Eye (tissue), 1 donor: ENCODE data around the gene CHRNA4.
"Not testable (repeated sequence)": the region's sequence is repeated elsewhere in the genome, so short reads cannot be mapped to it uniquely, and the experiment has no call there.

Experiments
- DNase-seq: peaks from one replicate; pipeline ENCODE4 v3.0.0-alpha.2; 2015

CHRNA4 gene

GRCh38 chr20:63347950-63348827 is 13.0 kb downstream of the CHRNA4 start:
- no peak for DNase-seq

GRCh38 chr20:63347081-63347741 is 13.9 kb downstream of the CHRNA4 start:
- DNase-seq: no peak

DNA sequence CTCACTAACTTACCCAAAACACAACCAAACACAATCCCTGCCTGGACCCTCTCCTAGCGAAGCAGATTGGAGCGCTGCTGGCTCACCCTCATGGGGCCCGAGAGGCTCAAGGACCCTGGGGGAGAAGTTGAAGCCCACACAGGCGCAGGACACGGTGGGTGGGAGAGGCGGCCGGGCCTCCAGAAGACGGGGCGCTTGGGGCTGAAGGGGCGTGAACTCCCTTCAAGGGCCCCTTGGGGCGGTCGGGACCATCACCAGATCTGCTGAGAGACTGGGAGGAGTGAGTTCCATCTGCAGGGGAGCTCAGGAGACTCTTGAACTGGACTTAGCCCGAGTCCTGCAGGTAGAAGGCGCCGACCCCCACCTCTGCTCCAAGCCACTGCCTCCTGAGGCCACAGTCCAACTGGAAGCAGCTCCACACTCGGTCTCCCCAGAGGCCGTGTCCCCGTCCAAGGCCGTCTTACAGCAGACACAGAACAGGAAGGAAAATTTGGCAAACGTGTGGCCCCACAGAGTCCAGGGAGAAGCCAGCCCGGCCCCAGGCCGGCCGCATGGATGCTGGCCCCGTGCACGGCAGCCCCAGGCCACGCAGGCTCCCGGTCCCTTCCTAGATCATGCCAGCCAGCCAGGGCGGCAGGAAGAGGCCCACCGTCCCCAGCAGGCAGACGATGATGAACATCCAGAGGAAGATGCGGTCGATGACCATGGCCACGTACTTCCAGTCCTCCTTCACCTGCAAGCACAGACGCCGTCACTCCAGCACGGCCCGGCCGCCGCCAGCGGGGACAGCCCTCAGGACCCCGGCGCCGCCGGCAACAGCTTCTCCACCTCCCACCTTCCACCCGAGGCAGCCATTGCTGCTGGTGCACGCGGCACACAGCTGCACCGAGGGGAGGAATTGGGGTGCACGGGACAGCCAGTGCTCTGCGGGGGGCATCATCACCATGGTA is 14.7 kb downstream of the CHRNA4 start:
- no peak for DNase-seq

DNA sequence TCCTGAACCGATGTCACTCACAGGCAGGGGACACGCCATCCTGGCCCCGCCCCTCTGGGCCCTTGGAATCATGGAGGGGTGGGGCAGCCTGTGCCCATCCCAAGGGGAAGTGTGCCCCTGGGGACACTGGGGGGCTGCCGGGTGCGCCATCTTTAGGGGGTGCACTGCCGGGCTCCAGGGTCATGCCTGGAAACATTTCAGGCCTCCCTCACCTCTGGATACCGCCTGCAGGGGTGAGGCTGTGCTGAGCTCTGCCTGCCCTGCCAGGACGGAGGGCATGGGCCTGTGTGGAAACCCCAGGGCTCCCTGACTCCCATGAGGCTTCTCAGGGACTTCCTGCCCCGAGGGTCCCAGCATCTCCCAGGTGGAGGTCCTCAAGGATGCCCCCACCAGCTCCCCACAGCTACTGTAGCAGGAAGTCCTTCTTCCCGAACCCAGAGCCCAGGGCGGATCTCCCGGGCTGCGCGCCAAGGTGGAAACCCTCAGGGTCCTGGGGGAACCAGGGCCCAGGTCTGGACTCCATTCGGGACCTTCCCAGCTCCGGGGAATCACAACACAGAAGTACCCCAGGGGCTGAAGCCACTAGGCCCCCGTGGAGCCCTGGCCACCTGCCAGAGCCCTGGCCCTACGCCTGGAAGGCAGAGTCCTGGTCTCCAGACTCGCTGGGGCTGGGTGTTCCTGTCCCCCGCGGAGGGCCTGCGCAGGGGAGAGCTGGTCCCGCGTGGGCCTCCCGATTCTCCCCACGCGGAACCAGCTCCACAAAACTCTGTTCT is 15.6 kb downstream of the CHRNA4 start:
- DNase-seq: no peak

- DNase-seq: peak; percentile 69
These were observed 16.4 kb downstream of the CHRNA4 start for GRCh38 chr20:63344616-63345327.

DNA sequence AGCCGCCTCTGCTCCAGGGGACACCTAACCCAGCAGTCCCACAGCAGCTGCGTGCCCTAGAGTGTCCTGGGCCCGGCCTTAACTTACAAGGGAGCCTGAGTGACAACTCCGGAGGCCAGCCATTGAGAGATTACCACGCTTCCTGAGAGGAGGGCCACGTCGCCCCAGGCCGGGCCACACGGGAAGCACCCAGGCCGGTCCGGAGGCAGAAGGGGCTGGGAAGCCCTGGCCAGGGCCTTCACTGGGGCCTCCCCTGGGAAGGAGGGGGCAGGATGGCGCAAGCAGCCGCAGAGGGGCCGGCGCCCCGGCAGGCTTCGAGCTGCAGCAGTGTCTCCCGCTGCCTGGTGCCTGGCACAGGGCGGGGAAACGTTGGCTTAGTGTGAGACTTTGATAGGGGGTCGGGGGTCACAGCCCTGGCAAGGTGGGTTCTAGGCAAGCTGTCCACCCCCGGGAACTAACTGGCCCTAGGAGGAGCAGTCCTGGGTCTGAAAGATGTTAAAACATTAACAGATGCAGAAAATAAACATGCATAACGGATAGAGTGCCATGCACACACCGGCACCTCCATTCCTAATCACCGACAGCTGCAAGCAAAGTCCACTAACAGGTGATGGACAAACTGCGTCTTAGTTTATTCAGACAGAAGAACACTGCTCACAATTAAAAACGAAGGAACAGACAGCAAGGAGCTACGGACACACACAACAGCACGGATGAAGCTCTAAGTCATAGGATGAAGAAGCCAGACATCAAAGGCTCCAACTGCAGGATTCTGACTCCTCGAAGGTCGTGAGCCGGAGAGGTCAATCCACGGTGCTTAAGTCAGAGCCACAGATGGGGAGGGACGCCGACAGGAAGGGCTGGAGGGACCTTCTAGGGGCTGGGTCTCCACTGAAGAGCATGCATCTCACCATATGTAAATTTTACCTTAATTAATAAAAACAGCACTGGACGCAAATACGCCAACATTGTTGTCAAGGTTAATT is 17.4 kb downstream of the CHRNA4 start:
- no peak for DNase-seq

DNA sequence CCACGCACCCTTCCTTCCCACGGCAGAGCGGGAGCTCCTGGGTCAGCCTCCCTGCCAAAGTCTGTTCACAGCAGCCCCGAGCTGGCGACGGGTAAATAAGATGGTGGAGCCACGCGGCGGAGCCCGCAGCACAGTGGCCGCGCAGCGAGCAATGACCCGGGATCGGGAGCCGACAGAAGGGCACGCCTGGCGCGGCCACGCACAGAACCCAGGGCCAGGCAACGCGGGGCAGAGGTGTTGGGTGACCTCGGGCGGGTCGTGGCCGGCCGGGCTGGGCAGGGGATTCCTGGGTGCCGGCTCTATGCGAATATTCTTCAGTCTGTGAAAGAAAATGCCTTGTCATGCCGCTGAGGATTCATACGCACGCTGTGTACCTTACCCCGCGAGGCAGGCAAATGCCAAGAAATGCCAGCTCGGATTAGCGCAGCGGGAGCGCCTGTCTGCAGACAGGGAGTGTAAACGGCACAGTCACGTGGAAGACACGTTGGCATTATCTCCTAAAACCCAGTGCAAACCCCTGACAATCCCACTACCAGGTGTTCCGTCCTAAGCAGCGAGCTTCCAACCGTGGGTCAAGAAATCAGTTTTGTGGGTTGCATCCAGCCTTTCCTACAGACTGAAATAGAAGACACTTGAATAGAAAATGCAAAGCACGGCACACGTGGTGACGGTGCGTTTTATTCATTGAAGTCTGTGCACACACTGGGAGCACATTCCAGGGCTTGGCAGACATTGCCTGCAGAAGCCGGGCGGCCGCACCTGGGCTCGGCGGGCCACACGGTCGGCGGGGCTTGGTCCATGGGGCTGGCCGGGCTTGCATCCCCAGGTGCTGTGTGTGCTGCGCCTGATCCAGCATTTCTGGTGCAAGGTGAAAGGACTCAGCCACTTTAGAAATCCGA is 18.3 kb downstream of the CHRNA4 start:
- DNase-seq: no peak

- DNase-seq: not testable (repeated sequence)
These were observed 20.9 kb downstream of the CHRNA4 start for GRCh38 chr20:63340158-63340688.

DNA sequence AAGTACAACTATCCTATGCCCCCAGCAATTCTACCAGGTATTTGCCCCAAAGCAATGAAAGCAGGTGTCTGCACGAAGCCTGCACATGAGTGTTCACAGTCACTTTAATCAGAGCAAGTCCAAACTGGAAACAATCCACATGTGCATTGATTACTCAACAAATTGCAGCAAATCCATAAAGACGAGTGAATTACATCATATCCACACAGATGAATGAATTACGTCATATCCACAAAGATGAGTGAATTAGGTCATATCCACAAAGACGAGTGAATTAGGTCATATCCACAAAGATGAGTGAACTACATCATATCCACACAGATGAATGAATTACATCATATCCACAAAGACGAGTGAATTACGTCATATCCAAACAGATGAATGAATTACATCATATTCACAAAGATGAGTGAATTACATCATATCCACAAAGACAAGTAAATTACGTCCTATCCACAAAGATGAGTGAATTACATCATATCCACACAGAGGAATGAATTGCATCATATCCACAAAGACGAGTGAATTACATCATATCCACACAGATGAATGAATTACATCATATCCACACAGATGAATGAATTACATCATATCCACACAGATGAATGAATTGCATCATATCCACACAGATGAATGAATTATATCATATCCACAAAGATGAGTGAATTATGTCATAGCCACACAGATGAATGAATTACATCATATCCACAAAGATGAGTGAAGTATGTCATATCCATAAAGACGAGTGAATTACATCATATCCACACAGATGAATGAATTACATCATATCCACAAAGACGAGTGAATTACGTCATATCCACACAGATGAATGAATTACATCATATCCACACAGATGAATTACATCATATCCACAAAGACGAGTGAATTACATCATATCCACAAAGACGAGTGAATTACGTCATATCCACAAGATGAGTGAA is 21.7 kb downstream of the CHRNA4 start:
- not testable (repeated sequence) for DNase-seq

DNA sequence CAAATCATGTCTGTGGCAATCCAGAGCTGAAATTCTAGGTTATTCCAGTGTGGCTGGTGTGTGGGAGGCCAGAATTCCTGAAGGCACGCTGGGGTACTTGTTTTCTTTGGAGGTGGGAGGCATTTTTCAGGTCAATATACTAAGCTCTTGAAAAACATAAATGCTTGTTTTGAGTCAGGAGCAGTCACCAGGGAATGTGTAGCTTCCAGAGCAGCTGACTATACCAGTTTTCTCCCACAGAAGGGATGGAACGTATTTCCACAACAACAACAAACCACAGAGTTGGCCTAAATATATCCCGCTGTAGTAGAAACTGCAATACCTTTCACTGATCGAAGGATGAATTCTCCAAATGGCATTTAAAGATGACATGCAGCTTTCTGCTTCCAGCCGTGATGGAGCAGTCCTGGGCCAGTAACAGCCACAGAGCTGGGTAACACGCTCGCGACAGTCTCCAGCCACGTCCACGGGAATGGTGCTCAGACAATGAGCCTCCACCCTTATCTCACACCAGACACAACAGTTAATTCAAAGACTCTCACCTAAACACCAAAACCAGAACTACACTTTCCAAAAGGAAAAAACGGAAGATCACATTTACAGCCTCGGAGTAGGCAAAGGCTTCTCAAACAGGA is 23.2 kb downstream of the CHRNA4 start:
- no peak for DNase-seq

DNA sequence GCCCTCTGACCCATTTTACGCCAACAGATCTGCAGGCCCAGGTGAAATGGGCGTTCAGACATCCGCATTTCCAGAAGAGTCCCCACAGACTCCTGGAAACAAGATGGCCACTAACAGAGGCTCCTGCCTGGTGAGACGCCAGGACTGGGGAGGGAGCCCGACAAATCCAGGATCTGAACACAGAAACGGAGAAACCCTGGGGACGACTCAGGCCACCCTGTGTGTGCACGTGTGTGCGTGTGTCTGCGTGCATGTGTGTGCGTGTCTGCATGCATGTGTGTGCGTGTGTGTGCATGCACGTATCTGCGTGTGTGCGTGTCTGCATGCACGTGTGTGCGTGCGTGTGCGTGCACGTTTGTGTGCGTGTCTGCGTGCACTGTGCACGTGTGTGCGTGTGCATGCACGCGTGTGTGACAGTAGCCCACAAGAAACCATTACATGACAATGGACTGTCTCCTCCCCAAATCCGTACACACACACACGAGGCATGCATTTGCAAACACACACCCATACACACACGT is 24.9 kb downstream of the CHRNA4 start:
- no peak for DNase-seq

GRCh38 chr20:63335711-63336110 is 25.4 kb downstream of the CHRNA4 start:
- no peak for DNase-seq

GRCh38 chr20:63335060-63335459 is 26.1 kb downstream of the CHRNA4 start:
- not testable (repeated sequence) for DNase-seq

GRCh38 chr20:63334356-63334755 is 26.8 kb downstream of the CHRNA4 start:
- DNase-seq: no peak

- DNase-seq: no peak
These were observed 27.8 kb downstream of the CHRNA4 start for GRCh38 chr20:63333241-63333836.

- no peak for DNase-seq
These were observed 28.5 kb downstream of the CHRNA4 start for GRCh38 chr20:63332488-63333240.
